Suppressor macrophage treated with lipopolysaccharide for 4 hours (primary cell): ENCODE data around the gene ST3GAL4.

Source experiments
- DNase-seq: peaks from one replicate; pipeline ENCODE4 v3.0.0-alpha.2; 2020

Gene ST3GAL4

GRCh38 chr11:126410649-126411048, 55.2 kb downstream of the ST3GAL4 start:
- no peak for DNase-seq

GRCh38 chr11:126411971-126412381, 56.5 kb downstream of the ST3GAL4 start:
- no peak for DNase-seq

- no peak for DNase-seq
Measured at GRCh38 chr11:126413426-126413825, 57.9 kb downstream of the ST3GAL4 start.

GRCh38 chr11:126413843-126414405, 58.4 kb downstream of the ST3GAL4 start:
- DNase-seq: no peak

- DNase-seq: no peak
Measured at GRCh38 chr11:126414615-126415014, 59.1 kb downstream of the ST3GAL4 start.

- no peak for DNase-seq
Measured at GRCh38 chr11:126415128-126415527, 59.6 kb downstream of the ST3GAL4 start.

- DNase-seq: no peak
Measured at GRCh38 chr11:126415669-126416420, 60.4 kb downstream of the ST3GAL4 start.

- DNase-seq: peak; percentile 87
Measured at GRCh38 chr11:126416542-126417090, 61.1 kb downstream of the ST3GAL4 start.

- no peak for DNase-seq
Measured at GRCh38 chr11:126417091-126417862, 61.8 kb downstream of the ST3GAL4 start.

- DNase-seq: no peak
Measured at GRCh38 chr11:126418887-126419286, 63.4 kb downstream of the ST3GAL4 start.

GRCh38 chr11:126419801-126420697, 64.6 kb downstream of the ST3GAL4 start:
- DNase-seq: peak; percentile 43

- no peak for DNase-seq
Measured at GRCh38 chr11:126420698-126421256, 65.3 kb downstream of the ST3GAL4 start.

- no peak for DNase-seq
Measured at GRCh38 chr11:126421271-126421671, 65.8 kb downstream of the ST3GAL4 start.

GRCh38 chr11:126422446-126422845, 67.0 kb downstream of the ST3GAL4 start:
- no peak for DNase-seq

GRCh38 chr11:126423154-126423553, 67.7 kb downstream of the ST3GAL4 start:
- no peak for DNase-seq

- no peak for DNase-seq
Measured at GRCh38 chr11:126423743-126424142, 68.3 kb downstream of the ST3GAL4 start.

GRCh38 chr11:126424471-126425039, 69.1 kb downstream of the ST3GAL4 start:
- DNase-seq: no peak

GRCh38 chr11:126426106-126426505, 70.6 kb downstream of the ST3GAL4 start:
- DNase-seq: no peak

GRCh38 chr11:126426820-126427749, 71.6 kb downstream of the ST3GAL4 start:
- no peak for DNase-seq

- no peak for DNase-seq
Measured at GRCh38 chr11:126430581-126431335, 75.3 kb downstream of the ST3GAL4 start.
